Gastrocnemius medialis (tissue), 4 donors: ENCODE data around the gene RNF19B.
"Not testable (repeated sequence)": the region's sequence is repeated elsewhere in the genome, so short reads cannot be mapped to it uniquely, and the experiment has no call there.

Source experiments
- CTCF ChIP-seq, 5 experiments: fragments of 450-650 bp in 3 of 5; fragments of 200-600 bp in 2 of 5; sonication (generic) in 2 of 5; IDR thresholded peaks in 4 of 5; conservative IDR thresholded peaks in 1 of 5; 1 replicate in 4 of 5; 2 replicates in 1 of 5; pipeline ENCODE4 v1.5.1; 2016 to 2019; ENCODE audit warnings: antibody characterized with exemption in 5 of 5, mild to moderate bottlenecking in 3 of 5, moderate library complexity in 3 of 5
- POLR2A ChIP-seq, 2 donors: fragments of 450-650 bp; IDR thresholded peaks; one replicate each; pipeline ENCODE4 v1.6.1; 2017; ENCODE audit warnings: antibody characterized with exemption in 2 of 2, mild to moderate bottlenecking in 2 of 2, moderate library complexity in 2 of 2

DNA sequence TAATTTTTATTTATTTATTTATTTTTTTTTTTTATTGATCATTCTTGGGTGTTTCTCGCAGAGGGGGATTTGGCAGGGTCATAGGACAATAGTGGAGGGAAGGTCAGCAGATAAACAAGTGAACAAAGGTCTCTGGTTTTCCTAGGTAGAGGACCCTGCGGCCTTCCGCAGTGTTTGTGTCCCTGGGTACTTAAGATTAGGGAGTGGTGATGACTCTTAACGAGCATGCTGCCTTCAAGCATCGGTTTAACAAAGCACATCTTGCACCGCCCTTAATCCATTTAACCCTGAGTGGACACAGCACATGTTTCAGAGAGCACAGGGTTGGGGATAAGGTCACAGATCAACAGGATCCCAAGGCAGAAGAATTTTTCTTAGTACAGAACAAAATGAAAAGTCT, 8.8 kb upstream of the RNF19B start:
- not testable (repeated sequence) for TF ChIP-seq CTCF (IDR thresholded peaks at IDR 0.05 in 4 of 5, conservative IDR thresholded peaks at IDR 0.05 in 1 of 5); POLR2A (IDR thresholded peaks at IDR 0.05)
